Lower lobe of right lung (tissue), 2 donors: ENCODE measurements around the gene KHDC4. TPM values are rescaled to one million over a fixed set of nuclear protein-coding genes. Genes with fewer than 3 reads are reported as not detected.
"Not testable (repeated sequence)": the region's sequence is repeated elsewhere in the genome, so short reads cannot be mapped to it uniquely, and the experiment has no call there.

ENCODE experiments used
- ATAC-seq, 2 donors: fragments of 200-7000 bp; cut with Tn5 transposase; one replicate each; pipeline ENCODE4 v1.9.1; 2020 to 2022; ENCODE audit warnings: mild to moderate bottlenecking in 2 of 2, moderate library complexity in 2 of 2
- DNase-seq: peaks from one replicate; pipeline ENCODE4 v3.0.0-alpha.2; 2020
- H3K27ac ChIP-seq: fragments of 200-600 bp; one replicate; pipeline ENCODE4 v1.8.0; 2022
- H3K27me3 ChIP-seq: fragments of 200-600 bp; one replicate; pipeline ENCODE4 v1.8.0; 2022; ENCODE audit warnings: low read depth
- H3K36me3 ChIP-seq: fragments of 200-600 bp; one replicate; pipeline ENCODE4 v1.8.0; 2022; ENCODE audit warnings: mild to moderate bottlenecking
- H3K4me1 ChIP-seq: fragments of 200-600 bp; one replicate; pipeline ENCODE4 v1.8.0; 2022
- H3K4me3 ChIP-seq: fragments of 200-600 bp; one replicate; pipeline ENCODE4 v1.8.0; 2022; ENCODE audit warnings: mild to moderate bottlenecking
- H3K9me3 ChIP-seq: fragments of 200-600 bp; one replicate; pipeline ENCODE4 v1.8.0; 2022
- intact Hi-C: fragments of 100-400 bp; cut with DNase I; formaldehyde crosslinking; loops from one replicate; pipeline ENCODE4 v1.11.0; 2022
- total RNA-seq: library from RNA; stranded (reverse); fragmentation: NEBNext Ultra II Directional; extraction: Animal tissue kit (Norgen Biotek cat#: 25700); gene quantifications from one replicate; pipeline ENCODE4 v1.2.1, GENCODE V29; 2021
- TF ChIP-seq, protein P1 (sequence below): fragments of 200-600 bp; IDR thresholded peaks from one replicate; pipeline ENCODE4 v1.8.0; 2022; ENCODE audit warnings: antibody characterized with exemption, mild to moderate bottlenecking
- donor health status: DM: no; HTN: yes; CAD: no; lungs with severe emphysema.

KHDC4 gene
- total RNA-seq, 1 donor from 2014 or later, result 42.8 TPM

DNA sequence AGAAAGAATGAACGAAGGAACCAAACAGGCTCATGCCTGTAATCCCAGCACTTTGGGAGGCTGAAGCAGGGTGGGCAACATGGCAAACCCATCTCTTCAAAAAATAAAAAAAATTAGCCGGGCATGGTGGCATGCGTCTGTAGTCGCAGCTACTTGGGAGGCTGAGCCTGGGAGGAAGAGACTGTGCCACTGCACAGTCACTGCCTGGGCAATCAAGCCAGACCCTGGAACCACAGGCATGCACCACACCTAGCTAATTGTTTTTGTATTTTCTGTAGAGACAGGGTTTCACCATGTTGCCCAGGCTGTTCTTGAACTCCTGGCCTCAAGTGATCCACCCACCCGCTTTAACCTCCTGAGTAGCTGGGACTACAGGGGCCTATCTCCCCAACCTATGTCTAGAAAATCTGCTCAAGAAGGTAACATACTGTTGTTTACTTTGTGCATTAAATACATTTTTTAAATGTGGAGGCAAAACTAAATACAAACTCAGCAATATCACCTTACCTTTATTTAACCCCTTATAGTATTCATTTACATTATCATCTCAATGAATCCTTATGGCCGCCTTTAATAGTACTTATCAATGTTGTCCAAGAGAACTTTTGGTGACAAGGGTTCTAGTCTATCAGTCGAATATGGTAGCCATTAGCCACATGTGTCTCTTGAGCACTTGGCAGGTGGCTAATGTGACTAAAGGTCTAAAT lies 2.7 kb downstream of the KHDC4 start:
- Histone ChIP-seq H3K27ac (no peak overlapping the region), H3K9me3 (no peaks in the 10 kb centered on the region), H3K36me3 (peaks cover 71% of the 10 kb centered on the region), H3K27me3 (no peaks in the 10 kb centered on the region), H3K4me3 (peak overlapping the region; percentile 66), H3K4me1 (peaks cover 37% of the 10 kb centered on the region)
- DNase-seq (peak; percentile 45), ATAC-seq (no peak)
- TF ChIP-seq, protein P1, sequence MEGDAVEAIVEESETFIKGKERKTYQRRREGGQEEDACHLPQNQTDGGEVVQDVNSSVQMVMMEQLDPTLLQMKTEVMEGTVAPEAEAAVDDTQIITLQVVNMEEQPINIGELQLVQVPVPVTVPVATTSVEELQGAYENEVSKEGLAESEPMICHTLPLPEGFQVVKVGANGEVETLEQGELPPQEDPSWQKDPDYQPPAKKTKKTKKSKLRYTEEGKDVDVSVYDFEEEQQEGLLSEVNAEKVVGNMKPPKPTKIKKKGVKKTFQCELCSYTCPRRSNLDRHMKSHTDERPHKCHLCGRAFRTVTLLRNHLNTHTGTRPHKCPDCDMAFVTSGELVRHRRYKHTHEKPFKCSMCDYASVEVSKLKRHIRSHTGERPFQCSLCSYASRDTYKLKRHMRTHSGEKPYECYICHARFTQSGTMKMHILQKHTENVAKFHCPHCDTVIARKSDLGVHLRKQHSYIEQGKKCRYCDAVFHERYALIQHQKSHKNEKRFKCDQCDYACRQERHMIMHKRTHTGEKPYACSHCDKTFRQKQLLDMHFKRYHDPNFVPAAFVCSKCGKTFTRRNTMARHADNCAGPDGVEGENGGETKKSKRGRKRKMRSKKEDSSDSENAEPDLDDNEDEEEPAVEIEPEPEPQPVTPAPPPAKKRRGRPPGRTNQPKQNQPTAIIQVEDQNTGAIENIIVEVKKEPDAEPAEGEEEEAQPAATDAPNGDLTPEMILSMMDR, result no peak
- intact Hi-C loops, result no loop called here

- H3K27ac ChIP-seq, H3K9me3 ChIP-seq, intact Hi-C loops, DNase-seq, ATAC-seq, H3K27me3 ChIP-seq: not testable (repeated sequence)
- H3K36me3 ChIP-seq, result peaks cover 79% of the 10 kb centered on the region
- H3K4me3 ChIP-seq, result peak overlapping the region; percentile 66
- peaks cover 37% of the 10 kb centered on the region for H3K4me1 ChIP-seq
Measured at GRCh38 chr1:155930725-155931124, 3.5 kb downstream of the KHDC4 start.

GRCh38 chr1:155929057-155929456 lies 5.2 kb downstream of the KHDC4 start:
- DNase-seq, result no peak

GRCh38 chr1:155925506-155925905 lies 8.7 kb downstream of the KHDC4 start:
- no peaks in the 10 kb centered on the region for H3K27me3 ChIP-seq
- DNase-seq (no peak), ATAC-seq (no peak)
- intact Hi-C loops, result no loop called here
- peaks cover 5% of the 10 kb centered on the region for H3K4me1 ChIP-seq
- H3K4me3 ChIP-seq, result no peak overlapping the region
- H3K9me3 ChIP-seq, result no peaks in the 10 kb centered on the region
- H3K27ac ChIP-seq, result no peak overlapping the region
- TF ChIP-seq, protein P1, result no peak
- peaks cover 100% of the 10 kb centered on the region for H3K36me3 ChIP-seq

More at GRCh38 chr1:155929057-155929456, 5.2 kb downstream of the KHDC4 start:
- H3K4me1 ChIP-seq, result peaks cover 37% of the 10 kb centered on the region
- no peak overlapping the region for H3K27ac ChIP-seq
- ATAC-seq, result no peak
- intact Hi-C loops, result no loop called here
- no peak overlapping the region for H3K4me3 ChIP-seq
- H3K27me3 ChIP-seq, result no peaks in the 10 kb centered on the region
- peaks cover 96% of the 10 kb centered on the region for H3K36me3 ChIP-seq
- H3K9me3 ChIP-seq, result no peaks in the 10 kb centered on the region
- TF ChIP-seq, protein P1, result no peak

DNA sequence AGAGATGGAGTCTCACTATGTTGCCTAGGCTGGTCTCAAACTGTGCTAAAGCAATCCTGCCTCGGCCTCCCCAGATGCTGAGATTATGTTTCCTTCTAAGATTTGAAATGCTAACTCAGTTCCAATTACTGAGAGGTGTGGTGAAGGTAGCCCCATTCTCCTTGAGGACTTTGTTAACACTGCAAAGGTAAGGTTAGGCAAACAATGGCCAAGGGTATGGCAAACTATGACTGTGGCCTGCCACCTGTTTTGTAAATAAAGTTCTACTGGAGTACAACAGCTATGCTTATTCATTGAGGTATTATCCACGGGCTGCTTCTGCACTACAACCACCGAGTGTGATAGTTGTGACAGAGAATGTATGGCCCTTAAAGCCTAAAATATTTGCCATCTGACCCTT lies 13.5 kb downstream of the KHDC4 start:
- no peak for ATAC-seq
- H3K36me3 ChIP-seq, result peaks cover 100% of the 10 kb centered on the region
- no peaks in the 10 kb centered on the region for H3K4me1 ChIP-seq
- TF ChIP-seq, protein P1, result no peak
- intact Hi-C loops, result no loop called here
- H3K4me3 ChIP-seq, result no peak overlapping the region
- no peak overlapping the region for H3K27ac ChIP-seq
- H3K27me3 ChIP-seq, result no peaks in the 10 kb centered on the region
- DNase-seq, result no peak
- no peaks in the 10 kb centered on the region for H3K9me3 ChIP-seq

GRCh38 chr1:155919801-155920200 lies 14.4 kb downstream of the KHDC4 start:
- Histone ChIP-seq H3K4me3 (no peak overlapping the region), H3K36me3 (peaks cover 100% of the 10 kb centered on the region), H3K27ac (no peak overlapping the region), H3K27me3 (no peaks in the 10 kb centered on the region), H3K9me3 (no peaks in the 10 kb centered on the region), H3K4me1 (no peaks in the 10 kb centered on the region)
- intact Hi-C loops, result no loop called here
- TF ChIP-seq, protein P1, result no peak
- DNase-seq (no peak), ATAC-seq (no peak)
